ENCODE results near the gene GRM5. TPM values are rescaled to one million over a fixed set of nuclear protein-coding genes. Genes with fewer than 3 reads are reported as not detected.
"Not testable (repeated sequence)": the region's sequence is repeated elsewhere in the genome, so short reads cannot be mapped to it uniquely, and the experiment has no call there.

GRM5 gene
- total RNA-seq, 4 donors from 2014 or later: under 0.01 to 1.8 (median under 0.01) TPM; not detected in 1

GRCh38 chr11:88464528-88464927 is 601.3 kb downstream of the GRM5 start:
- H3K4me1 ChIP-seq: no peaks in the 10 kb centered on the region
- H3K9me3 ChIP-seq: peaks cover 0 to 11% (median 0%) of the 10 kb centered on the region in 4 donors
- DNase-seq (ENCODE audit: low spot score in 2 of 2): no peak
- no peaks in the 10 kb centered on the region for H3K27me3 ChIP-seq
- no peaks in the 10 kb centered on the region for H3K36me3 ChIP-seq
- 92 to 96% methylated on average over 4 of the region's 4 CpGs for WGBS, 2 donors
- TF ChIP-seq POLR2A (IDR thresholded peaks at IDR 0.05): no peak
- TF ChIP-seq CTCF (IDR thresholded peaks at IDR 0.05): no peak
- no peak for TF ChIP-seq EP300 (IDR thresholded peaks at IDR 0.05)
- H3K27ac ChIP-seq: no peak overlapping the region
- H3K4me3 ChIP-seq: no peak overlapping the region

- H3K27me3 ChIP-seq; H3K4me1 ChIP-seq; H3K4me3 ChIP-seq; H3K27ac ChIP-seq; H3K36me3 ChIP-seq; DNase-seq (ENCODE audit: low spot score in 2 of 2): not testable (repeated sequence)
- peaks cover 0 to 11% (median 0%) of the 10 kb centered on the region in 4 donors for H3K9me3 ChIP-seq
- WGBS, 2 donors: 87 to 90% methylated on average over 6 of the region's 6 CpGs
Measured at GRCh38 chr11:88463301-88463700, 602.5 kb downstream of the GRM5 start.

GRCh38 chr11:88458047-88458446 is 607.7 kb downstream of the GRM5 start:
- not testable (repeated sequence) for H3K36me3 ChIP-seq; H3K27ac ChIP-seq; H3K9me3 ChIP-seq; H3K4me1 ChIP-seq; DNase-seq (ENCODE audit: low spot score in 2 of 2); H3K27me3 ChIP-seq; H3K4me3 ChIP-seq
- 92 to 97% methylated on average over 4 of the region's 4 CpGs for WGBS, 2 donors

GRCh38 chr11:88455974-88456373 is 609.8 kb downstream of the GRM5 start:
- DNase-seq (ENCODE audit: low spot score in 2 of 2): no peak
- Histone ChIP-seq H3K27ac (no peak overlapping the region), H3K4me3 (no peak overlapping the region), H3K27me3 (no peaks in the 10 kb centered on the region), H3K9me3 (no peaks in the 10 kb centered on the region), H3K4me1 (no peaks in the 10 kb centered on the region), H3K36me3 (no peaks in the 10 kb centered on the region)
- TF ChIP-seq POLR2A (IDR thresholded peaks at IDR 0.05) (no peak), EP300 (IDR thresholded peaks at IDR 0.05) (no peak), CTCF (IDR thresholded peaks at IDR 0.05) (no peak)
- WGBS, 2 donors: 98% methylated on average over 2 of the region's 2 CpGs

- TF ChIP-seq POLR2A (IDR thresholded peaks at IDR 0.05): no peak
- no peak for TF ChIP-seq CTCF (IDR thresholded peaks at IDR 0.05)
- TF ChIP-seq EP300 (IDR thresholded peaks at IDR 0.05): no peak
- Histone ChIP-seq H3K27me3 (no peaks in the 10 kb centered on the region), H3K4me3 (no peak overlapping the region), H3K27ac (no peak overlapping the region), H3K36me3 (no peaks in the 10 kb centered on the region), H3K9me3 (no peaks in the 10 kb centered on the region), H3K4me1 (no peaks in the 10 kb centered on the region)
- DNase-seq (ENCODE audit: low spot score in 2 of 2): no peak
- WGBS, 2 donors: 87 to 91% methylated on average over 3 of the region's 3 CpGs
Measured at GRCh38 chr11:88454881-88455280, 610.9 kb downstream of the GRM5 start.

Small RNA genes lying within 50 kb of the gene (small RNA-seq; reads per million reads assigned to genes)
- gene RNU6-16P: not detected

Other genes starting within 250 kb of the GRM5 start
- not detected for gene TYR, start 111.9 kb upstream of the GRM5 start, total RNA-seq

Measured in tibial nerve (tissue), 4 donors.